Left ventricle myocardium inferior (tissue), 1 donor: ENCODE data around the gene MIEF1. TPM values are rescaled to one million over a fixed set of nuclear protein-coding genes. Genes with fewer than 3 reads are reported as not detected.
"Not testable (repeated sequence)": the region's sequence is repeated elsewhere in the genome, so short reads cannot be mapped to it uniquely, and the experiment has no call there.

ENCODE experiments used
- DNase-seq: peaks from one replicate; pipeline ENCODE4 v3.0.0-alpha.2; 2020
- H3K27ac ChIP-seq: fragments of 200-600 bp; replicated peaks from 2 replicates; pipeline ENCODE4 v1.8.0; 2021
- H3K27me3 ChIP-seq: fragments of 200-600 bp; 2 replicates; pipeline ENCODE4 v1.8.0; 2021; ENCODE audit warnings: low read depth
- H3K36me3 ChIP-seq: fragments of 200-600 bp; 2 replicates; pipeline ENCODE4 v1.8.0; 2021
- H3K4me1 ChIP-seq: fragments of 200-600 bp; 2 replicates; pipeline ENCODE4 v1.8.0; 2021
- H3K4me3 ChIP-seq: fragments of 200-600 bp; 2 replicates; pipeline ENCODE4 v1.8.0; 2021; ENCODE audit warnings: mild to moderate bottlenecking, moderate library complexity
- H3K9me3 ChIP-seq: fragments of 200-600 bp; replicated peaks from 2 replicates; pipeline ENCODE4 v1.8.0; 2021
- intact Hi-C: fragments of 100-400 bp; cut with micrococcal nuclease; formaldehyde crosslinking; loops from one replicate; pipeline ENCODE4 v1.11.0; 2022
- total RNA-seq: library from RNA; stranded (reverse); fragmentation: NEBNext Ultra II Directional; extraction: Animal tissue kit (Norgen Biotek cat#: 25700); gene quantifications from one replicate; pipeline ENCODE4 v1.2.1, GENCODE V29; 2021
- TF ChIP-seq, protein P1 (sequence below): fragments of 200-600 bp; IDR thresholded peaks from 2 replicates; pipeline ENCODE4 v1.8.0; 2021; ENCODE audit warnings: antibody characterized with exemption, mild to moderate bottlenecking, borderline replicate concordance
- donor health status: DM: no; HTN: yes; CAD: no; lungs with severe emphysema.

The MIEF1 gene
- total RNA-seq, 1 donor from 2014 or later, result 15.5 TPM

- Histone ChIP-seq H3K27me3 (no peaks in the 10 kb centered on the region), H3K27ac (peak overlapping the region; percentile 99), H3K9me3 (no peaks in the 10 kb centered on the region), H3K36me3 (peaks cover 56% of the 10 kb centered on the region), H3K4me1 (peaks cover 65% of the 10 kb centered on the region), H3K4me3 (peak overlapping the region; percentile 92)
- TF ChIP-seq, protein P1, sequence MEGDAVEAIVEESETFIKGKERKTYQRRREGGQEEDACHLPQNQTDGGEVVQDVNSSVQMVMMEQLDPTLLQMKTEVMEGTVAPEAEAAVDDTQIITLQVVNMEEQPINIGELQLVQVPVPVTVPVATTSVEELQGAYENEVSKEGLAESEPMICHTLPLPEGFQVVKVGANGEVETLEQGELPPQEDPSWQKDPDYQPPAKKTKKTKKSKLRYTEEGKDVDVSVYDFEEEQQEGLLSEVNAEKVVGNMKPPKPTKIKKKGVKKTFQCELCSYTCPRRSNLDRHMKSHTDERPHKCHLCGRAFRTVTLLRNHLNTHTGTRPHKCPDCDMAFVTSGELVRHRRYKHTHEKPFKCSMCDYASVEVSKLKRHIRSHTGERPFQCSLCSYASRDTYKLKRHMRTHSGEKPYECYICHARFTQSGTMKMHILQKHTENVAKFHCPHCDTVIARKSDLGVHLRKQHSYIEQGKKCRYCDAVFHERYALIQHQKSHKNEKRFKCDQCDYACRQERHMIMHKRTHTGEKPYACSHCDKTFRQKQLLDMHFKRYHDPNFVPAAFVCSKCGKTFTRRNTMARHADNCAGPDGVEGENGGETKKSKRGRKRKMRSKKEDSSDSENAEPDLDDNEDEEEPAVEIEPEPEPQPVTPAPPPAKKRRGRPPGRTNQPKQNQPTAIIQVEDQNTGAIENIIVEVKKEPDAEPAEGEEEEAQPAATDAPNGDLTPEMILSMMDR, result no peak
- DNase-seq, result no peak
- intact Hi-C loops, result loop anchor here (10.0 kb wide), 1 partner anchor 173 kb away; the partner anchor contains the start of gene SYNGR1
Measured at GRCh38 chr22:39518144-39518786, 16.2 kb downstream of the MIEF1 start.

DNA sequence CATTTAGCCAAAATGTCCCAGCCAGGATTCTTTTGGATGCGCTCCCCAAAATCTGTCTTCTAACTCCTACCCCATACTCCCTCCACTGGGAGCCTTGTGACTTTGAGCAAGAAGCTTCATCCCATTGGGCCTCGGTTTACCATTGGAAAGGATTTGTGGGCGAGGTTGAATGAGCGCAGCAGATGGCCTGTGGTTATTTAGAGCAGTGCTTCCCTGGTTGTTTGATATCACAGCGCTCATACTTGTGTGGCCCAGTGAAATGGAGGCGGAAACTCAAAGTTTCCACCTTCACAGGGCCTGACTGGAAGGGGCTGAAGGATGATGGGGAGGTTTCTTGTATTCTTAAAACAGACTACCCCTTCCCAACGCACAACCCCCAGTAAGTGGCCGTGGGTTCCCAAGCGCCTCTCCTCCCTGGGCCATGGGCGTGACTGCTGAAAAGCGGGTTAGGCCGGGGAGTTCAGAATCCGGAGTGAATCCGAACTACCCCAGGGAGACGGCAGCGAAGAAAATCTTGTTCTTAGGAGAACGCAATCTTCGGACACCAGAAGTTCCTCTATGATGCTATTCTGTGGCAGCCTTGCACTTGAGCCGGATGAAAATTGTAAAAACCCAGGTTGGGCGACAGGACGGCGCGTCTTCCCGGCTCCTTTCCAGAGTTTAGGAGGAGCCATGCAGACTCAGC lies 17.0 kb downstream of the MIEF1 start:
- Histone ChIP-seq H3K4me3 (peak overlapping the region; percentile 92), H3K4me1 (peaks cover 67% of the 10 kb centered on the region)
- TF ChIP-seq, protein P1, result no peak

GRCh38 chr22:39519681-39520225 lies 17.7 kb downstream of the MIEF1 start:
- H3K9me3 ChIP-seq, result no peaks in the 10 kb centered on the region
- H3K36me3 ChIP-seq, result peaks cover 56% of the 10 kb centered on the region
- TF ChIP-seq, protein P1, result peak; percentile 54
- peak overlapping the region; percentile 92 for H3K4me3 ChIP-seq
- H3K4me1 ChIP-seq, result peaks cover 67% of the 10 kb centered on the region
- H3K27ac ChIP-seq, result peak overlapping the region; percentile 99
- no peaks in the 10 kb centered on the region for H3K27me3 ChIP-seq
- peak; percentile 98 for DNase-seq
- intact Hi-C loops, result loop anchor here (10.0 kb wide), 1 partner anchor 175 kb away; the partner anchor contains the start of gene SYNGR1

More for the DNA sequence above, 17.0 kb downstream of the MIEF1 start:
- Histone ChIP-seq H3K27me3 (no peaks in the 10 kb centered on the region), H3K36me3 (peaks cover 56% of the 10 kb centered on the region), H3K27ac (peak overlapping the region; percentile 99), H3K9me3 (no peaks in the 10 kb centered on the region)
- DNase-seq, result no peak
- intact Hi-C loops, result loop anchor here (10.0 kb wide), 1 partner anchor 174 kb away; the partner anchor contains the start of gene SYNGR1

- intact Hi-C loops, result no loop called here
- TF ChIP-seq, protein P1, result no peak
- peaks cover 72% of the 10 kb centered on the region for H3K4me1 ChIP-seq
Measured at GRCh38 chr22:39520226-39521105, 18.4 kb downstream of the MIEF1 start, which contains the start of gene ATF4. Gene ATF4, plus strand, starts transcription at chr22:39520562. Its CDS starts 884 bp downstream, at chr22:39521446.

GRCh38 chr22:39521106-39521885 lies 19.2 kb downstream of the MIEF1 start:
- DNase-seq, H3K9me3 ChIP-seq, intact Hi-C loops, H3K27me3 ChIP-seq: not testable (repeated sequence)
- H3K4me3 ChIP-seq, result peak overlapping the region; percentile 92
- peaks cover 75% of the 10 kb centered on the region for H3K4me1 ChIP-seq
- peaks cover 45% of the 10 kb centered on the region for H3K36me3 ChIP-seq
- H3K27ac ChIP-seq, result peak overlapping the region; percentile 99

More at GRCh38 chr22:39520226-39521105, 18.4 kb downstream of the MIEF1 start, which contains the start of gene ATF4:
- Histone ChIP-seq H3K4me3 (peak within 1 kb of the TSS; percentile 92), H3K27me3 (no peaks in the 10 kb centered on the region), H3K9me3 (no peaks in the 10 kb centered on the region), H3K36me3 (peaks cover 52% of the 10 kb centered on the region), H3K27ac (peak within 1 kb of the TSS; percentile 99)
- peak; percentile 95 for DNase-seq

GRCh38 chr22:39522091-39522490 lies 20.0 kb downstream of the MIEF1 start:
- DNase-seq, intact Hi-C loops, H3K27me3 ChIP-seq, H3K9me3 ChIP-seq: not testable (repeated sequence)
- Histone ChIP-seq H3K36me3 (peaks cover 42% of the 10 kb centered on the region), H3K27ac (peak overlapping the region; percentile 99), H3K4me1 (peaks cover 75% of the 10 kb centered on the region), H3K4me3 (peak overlapping the region; percentile 92)
